Progenitor cell of endocrine pancreas (in vitro differentiated cells): Measurements from ENCODE around the gene AFF2. TPM values are rescaled to one million over a fixed set of nuclear protein-coding genes. Genes with fewer than 3 reads are reported as not detected.

ENCODE experiments used
- DNase-seq: peaks from one replicate; pipeline ENCODE4 v3.0.0; 2021; ENCODE audit warnings: low spot score; ENCODE audit not compliant: unreplicated experiment
- H3K27ac Mint-ChIP-seq: 2 replicates; pipeline ENCODE4 v1.8.0; 2021; ENCODE audit warnings: mild to moderate bottlenecking, moderate library complexity, mixed read lengths
- H3K27me3 Mint-ChIP-seq: 2 replicates; pipeline ENCODE4 v1.8.0; 2021; ENCODE audit warnings: mixed read lengths
- H3K36me3 Mint-ChIP-seq: 2 replicates; pipeline ENCODE4 v1.8.0; 2022; ENCODE audit warnings: mixed read lengths; ENCODE audit not compliant: insufficient read depth
- H3K4me1 Mint-ChIP-seq: 2 replicates; pipeline ENCODE4 v1.8.0; 2021; ENCODE audit warnings: low read depth, mixed read lengths
- H3K4me3 Mint-ChIP-seq: 2 replicates; pipeline ENCODE4 v1.8.0; 2021; ENCODE audit warnings: low read depth, mild to moderate bottlenecking, moderate library complexity, mixed read lengths
- H3K9me3 Mint-ChIP-seq: 2 replicates; pipeline ENCODE4 v1.8.0; 2021; ENCODE audit warnings: low read depth, mixed read lengths
- total RNA-seq: library from RNA; stranded (reverse); gene quantifications from 2 replicates; pipeline ENCODE4 v1.2.1, GENCODE V29; 2021
- TF ChIP-seq, protein P1 (sequence below): fragments of 200-600 bp; sonication (generic); IDR thresholded peaks from one replicate; pipeline ENCODE4 v1.5.0; 2021; ENCODE audit warnings: antibody characterized with exemption, mild to moderate bottlenecking; ENCODE audit not compliant: unreplicated experiment

The AFF2 gene
- total RNA-seq, 1 donor from 2014 or later, result 8.4 TPM

DNA sequence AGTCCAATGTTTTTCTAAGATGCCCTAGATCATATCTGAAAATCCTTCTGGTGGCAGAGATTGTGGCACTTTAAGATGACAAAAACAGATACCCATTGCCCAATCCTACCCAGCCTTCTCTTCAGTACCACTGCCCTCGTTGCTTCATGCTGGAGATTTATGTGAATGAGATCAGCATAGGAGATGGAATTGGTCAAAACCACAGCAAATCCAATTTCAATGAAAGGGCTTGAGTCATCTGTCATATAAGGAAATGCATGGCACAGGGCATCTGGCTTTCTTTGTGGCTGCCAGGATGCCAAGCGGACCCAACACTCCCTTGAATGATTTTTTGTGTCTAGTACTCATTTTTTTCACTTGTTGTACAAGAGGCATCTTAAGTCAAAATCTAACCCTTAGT is 16.8 kb downstream of the AFF2 start:
- no peak overlapping the region for H3K27ac Mint-ChIP-seq
- TF ChIP-seq, protein P1, sequence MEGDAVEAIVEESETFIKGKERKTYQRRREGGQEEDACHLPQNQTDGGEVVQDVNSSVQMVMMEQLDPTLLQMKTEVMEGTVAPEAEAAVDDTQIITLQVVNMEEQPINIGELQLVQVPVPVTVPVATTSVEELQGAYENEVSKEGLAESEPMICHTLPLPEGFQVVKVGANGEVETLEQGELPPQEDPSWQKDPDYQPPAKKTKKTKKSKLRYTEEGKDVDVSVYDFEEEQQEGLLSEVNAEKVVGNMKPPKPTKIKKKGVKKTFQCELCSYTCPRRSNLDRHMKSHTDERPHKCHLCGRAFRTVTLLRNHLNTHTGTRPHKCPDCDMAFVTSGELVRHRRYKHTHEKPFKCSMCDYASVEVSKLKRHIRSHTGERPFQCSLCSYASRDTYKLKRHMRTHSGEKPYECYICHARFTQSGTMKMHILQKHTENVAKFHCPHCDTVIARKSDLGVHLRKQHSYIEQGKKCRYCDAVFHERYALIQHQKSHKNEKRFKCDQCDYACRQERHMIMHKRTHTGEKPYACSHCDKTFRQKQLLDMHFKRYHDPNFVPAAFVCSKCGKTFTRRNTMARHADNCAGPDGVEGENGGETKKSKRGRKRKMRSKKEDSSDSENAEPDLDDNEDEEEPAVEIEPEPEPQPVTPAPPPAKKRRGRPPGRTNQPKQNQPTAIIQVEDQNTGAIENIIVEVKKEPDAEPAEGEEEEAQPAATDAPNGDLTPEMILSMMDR, result no peak
- no peaks in the 10 kb centered on the region for H3K9me3 Mint-ChIP-seq
- no peaks in the 10 kb centered on the region for H3K36me3 Mint-ChIP-seq
- no peak overlapping the region for H3K4me3 Mint-ChIP-seq
- H3K4me1 Mint-ChIP-seq, result peaks cover 8% of the 10 kb centered on the region
- H3K27me3 Mint-ChIP-seq, result no peaks in the 10 kb centered on the region
- DNase-seq, result no peak

DNA sequence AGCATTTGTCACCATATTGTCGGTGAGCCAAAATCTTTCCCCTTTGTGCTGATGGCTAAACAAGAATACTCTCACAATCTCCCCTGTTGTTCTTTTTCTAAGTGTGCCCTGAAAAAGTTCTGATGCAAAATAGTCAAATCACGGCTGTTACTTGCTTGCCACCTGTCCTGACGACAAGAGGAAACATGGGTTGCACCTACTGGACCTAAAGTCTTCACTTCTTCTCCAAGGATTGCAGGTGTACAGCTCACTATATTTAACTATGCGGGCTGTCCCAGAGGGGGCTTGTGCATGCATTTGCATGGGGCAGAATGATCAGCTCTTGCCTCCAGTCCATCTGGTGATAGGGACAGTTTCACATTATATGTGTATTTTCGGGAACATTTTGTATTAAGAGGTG is 21.6 kb downstream of the AFF2 start:
- Mint-ChIP-seq H3K36me3 (no peaks in the 10 kb centered on the region), H3K27me3 (peaks cover 3% of the 10 kb centered on the region), H3K9me3 (peaks cover 4% of the 10 kb centered on the region), H3K4me1 (peaks cover 8% of the 10 kb centered on the region), H3K4me3 (no peak overlapping the region), H3K27ac (no peak overlapping the region)
- no peak for DNase-seq
- TF ChIP-seq, protein P1, result no peak

DNA sequence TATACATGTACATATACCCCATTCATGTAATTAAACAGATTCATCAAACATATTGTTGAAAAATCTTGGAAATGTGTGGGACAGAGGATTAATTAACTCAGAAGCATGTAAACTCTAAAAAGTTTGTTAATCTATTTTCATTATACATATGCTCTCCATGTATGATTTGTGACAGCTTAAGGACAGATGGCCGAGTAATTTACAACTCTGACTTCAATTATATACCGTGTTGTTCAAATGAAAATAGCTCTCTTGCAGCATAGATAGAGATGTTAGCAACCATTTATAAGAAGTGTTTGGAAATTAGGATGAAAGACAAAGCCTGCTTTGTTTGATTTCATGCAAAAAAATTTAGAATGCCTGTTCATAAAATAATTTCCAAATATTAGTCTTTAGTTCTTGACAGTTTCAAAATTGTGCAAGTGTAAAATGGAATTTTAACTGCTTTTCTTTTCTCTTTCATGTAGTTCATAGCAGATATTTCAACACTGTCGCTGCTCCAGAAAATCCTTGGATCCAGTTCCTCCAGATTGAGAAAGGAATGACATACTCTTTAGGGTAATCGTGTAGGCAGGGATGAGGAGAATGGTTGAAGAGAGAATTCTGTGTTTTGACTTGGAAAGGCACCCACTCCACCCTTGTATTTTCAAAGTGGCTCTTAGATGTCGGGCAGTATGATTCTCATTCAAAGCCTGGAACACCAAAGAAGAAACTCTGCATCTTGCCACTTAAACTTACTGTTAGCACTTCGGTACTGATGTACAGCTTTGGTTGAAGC is 23.1 kb downstream of the AFF2 start:
- peaks cover 4% of the 10 kb centered on the region for H3K4me1 Mint-ChIP-seq
- TF ChIP-seq, protein P1, result no peak
- H3K4me3 Mint-ChIP-seq, result no peak overlapping the region
- H3K9me3 Mint-ChIP-seq, result peaks cover 7% of the 10 kb centered on the region
- no peaks in the 10 kb centered on the region for H3K36me3 Mint-ChIP-seq
- no peak for DNase-seq
- peaks cover 3% of the 10 kb centered on the region for H3K27me3 Mint-ChIP-seq
- no peak overlapping the region for H3K27ac Mint-ChIP-seq

- TF ChIP-seq, protein P1, result peak; percentile 61
- Mint-ChIP-seq H3K9me3 (peaks cover 15% of the 10 kb centered on the region), H3K27ac (no peak overlapping the region), H3K4me3 (no peak overlapping the region), H3K4me1 (peaks cover 2% of the 10 kb centered on the region), H3K36me3 (no peaks in the 10 kb centered on the region), H3K27me3 (no peaks in the 10 kb centered on the region)
- DNase-seq, result no peak
Observed at GRCh38 chrX:148530464-148531077, 30.2 kb downstream of the AFF2 start.

DNA sequence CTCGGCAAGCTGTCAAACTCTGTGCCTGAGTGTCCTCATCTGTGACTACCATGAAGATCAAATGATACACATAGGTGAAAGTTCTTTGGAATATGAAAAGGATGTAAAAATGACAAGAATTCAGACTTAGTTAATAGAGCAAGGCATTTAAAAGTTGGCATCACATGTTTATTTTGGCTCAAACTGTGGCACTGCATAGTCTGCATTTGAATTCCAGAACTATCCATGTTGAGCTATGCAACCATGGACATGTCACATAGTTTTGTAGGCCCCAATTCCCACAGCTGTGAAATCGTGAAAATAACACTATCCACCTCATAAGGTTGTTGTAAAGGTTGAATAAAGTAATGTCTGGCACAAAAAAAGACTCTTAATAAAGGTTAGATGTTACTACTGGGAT is 33.9 kb downstream of the AFF2 start:
- DNase-seq, result no peak
- no peaks in the 10 kb centered on the region for H3K36me3 Mint-ChIP-seq
- TF ChIP-seq, protein P1, result no peak
- H3K4me3 Mint-ChIP-seq, result no peak overlapping the region
- H3K9me3 Mint-ChIP-seq, result peaks cover 7% of the 10 kb centered on the region
- no peak overlapping the region for H3K27ac Mint-ChIP-seq
- H3K27me3 Mint-ChIP-seq, result peaks cover 3% of the 10 kb centered on the region
- peaks cover 1% of the 10 kb centered on the region for H3K4me1 Mint-ChIP-seq
